Gastrocnemius medialis (tissue), 4 donors: ENCODE measurements around the gene SOX1.

Experiments
- CTCF ChIP-seq, 5 experiments: fragments of 450-650 bp in 3 of 5; fragments of 200-600 bp in 2 of 5; sonication (generic) in 2 of 5; IDR thresholded peaks in 4 of 5; conservative IDR thresholded peaks in 1 of 5; 1 replicate in 4 of 5; 2 replicates in 1 of 5; pipeline ENCODE4 v1.5.1; 2016 to 2019; ENCODE audit warnings: antibody characterized with exemption in 5 of 5, mild to moderate bottlenecking in 3 of 5, moderate library complexity in 3 of 5
- POLR2A ChIP-seq, 2 donors: fragments of 450-650 bp; IDR thresholded peaks; one replicate each; pipeline ENCODE4 v1.6.1; 2017; ENCODE audit warnings: antibody characterized with exemption in 2 of 2, mild to moderate bottlenecking in 2 of 2, moderate library complexity in 2 of 2

GRCh38 chr13:112105244-112105681 lies 38.3 kb downstream of the SOX1 start:
- TF ChIP-seq CTCF (IDR thresholded peaks at IDR 0.05 in 4 of 5, conservative IDR thresholded peaks at IDR 0.05 in 1 of 5): no peak
- TF ChIP-seq POLR2A (IDR thresholded peaks at IDR 0.05): no peak
